ENCODE results near the gene SLC47A2. TPM values are rescaled to one million over a fixed set of nuclear protein-coding genes. Genes with fewer than 3 reads are reported as not detected.

Gene SLC47A2
- total RNA-seq, 1 donor from 2014 or later = not detected

DNA sequence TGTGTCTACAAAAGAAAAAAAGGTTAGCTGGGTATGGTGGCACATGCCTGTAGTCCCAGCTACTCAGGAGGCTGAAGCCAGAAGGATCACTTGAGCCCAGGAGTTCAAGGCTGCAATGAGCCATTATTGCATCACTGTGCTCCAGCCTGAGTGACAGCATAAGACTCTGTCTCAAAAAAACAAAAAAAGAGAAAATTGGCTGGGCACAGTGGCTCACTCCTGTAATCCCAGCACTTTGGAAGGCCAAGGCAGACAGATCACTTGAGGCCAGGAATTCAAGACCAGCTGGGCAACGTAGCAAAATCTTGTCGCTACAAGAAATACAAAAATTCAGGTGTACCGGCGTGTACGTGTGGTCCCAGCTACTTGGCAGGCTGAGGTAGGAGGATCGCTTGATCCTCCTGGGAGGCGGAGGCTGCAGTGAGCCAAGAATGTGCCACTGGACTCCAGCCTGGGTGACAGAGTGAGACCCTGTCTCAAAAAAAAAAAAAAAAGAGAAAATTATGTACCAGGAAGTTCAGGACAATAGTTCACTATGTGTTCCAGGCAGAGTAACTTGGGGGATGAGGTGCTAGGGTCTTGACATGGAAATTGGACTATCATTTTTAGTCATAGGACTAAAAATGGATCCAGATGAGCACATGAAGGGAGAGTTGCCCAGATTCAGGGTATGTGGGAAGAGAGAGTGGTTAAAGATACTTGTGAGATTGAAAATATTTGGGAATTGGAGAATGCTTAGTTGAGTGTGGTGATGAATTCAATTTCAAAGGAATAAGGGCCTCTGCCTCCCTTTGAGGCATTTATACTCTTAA, 56.8 kb downstream of the SLC47A2 start:
- ChIA-PET CTCF (no interaction called here), POLR2A (no interaction called here)
- no peak for DNase-seq
- no peaks in the 10 kb centered on the region for H3K9me3 Mint-ChIP-seq
- no peak for ATAC-seq (ENCODE audit: low read depth)
- peaks cover 36% of the 10 kb centered on the region for H3K36me3 Mint-ChIP-seq (ENCODE audit: low read depth)
- no peak for TF ChIP-seq CTCF (IDR thresholded peaks at IDR 0.05)
- intact Hi-C loops (cut with micrococcal nuclease) = no loop called here
- H3K4me3 Mint-ChIP-seq = no peak overlapping the region
- H3K27ac Mint-ChIP-seq = no peak overlapping the region
- H3K4me1 Mint-ChIP-seq = peaks cover 21% of the 10 kb centered on the region
- H3K27me3 Mint-ChIP-seq = no peaks in the 10 kb centered on the region

DNA sequence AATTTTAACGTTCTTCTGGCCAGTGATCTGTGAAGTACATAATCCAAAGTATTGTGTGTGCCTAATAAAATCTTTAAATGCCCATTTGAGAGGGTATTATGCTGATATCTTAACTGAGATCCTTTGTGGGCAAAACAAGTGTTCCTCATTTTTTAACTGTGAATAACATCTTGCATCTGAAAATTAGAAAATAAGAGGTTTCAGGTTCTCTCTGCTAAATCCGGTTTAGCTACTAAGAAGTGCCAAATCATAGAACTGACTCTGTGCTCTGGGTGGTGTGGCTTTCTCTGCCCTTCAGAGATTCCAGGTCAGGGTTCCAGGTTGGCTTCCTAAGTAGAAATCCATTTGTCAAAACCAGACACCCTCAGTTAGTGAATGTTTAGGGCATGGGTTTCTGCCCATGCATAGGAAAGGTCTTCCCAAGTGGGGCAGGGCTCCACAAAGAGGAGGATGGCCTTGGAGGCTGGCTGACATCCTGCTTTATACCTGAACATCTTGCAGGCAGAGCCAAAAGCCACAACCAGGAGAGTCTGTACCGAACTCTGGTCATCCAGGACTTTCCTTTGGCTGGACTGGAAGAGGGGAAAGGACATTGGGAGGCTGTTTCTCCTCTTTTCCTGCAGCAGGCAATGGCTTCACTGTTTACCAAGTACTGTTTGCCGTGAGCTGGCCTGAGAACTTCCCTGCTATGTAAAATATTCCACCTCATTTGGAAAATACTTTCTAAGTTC, 59.4 kb downstream of the SLC47A2 start:
- DNase-seq (no peak), ATAC-seq (ENCODE audit: low read depth) (peak; percentile 28)
- peak overlapping the region; percentile 74 for H3K27ac Mint-ChIP-seq
- peak overlapping the region; percentile 42 for H3K4me3 Mint-ChIP-seq
- CTCF ChIA-PET = interaction anchor here (1.9 kb wide), 1 partner anchor 11 kb away, joined by 6 read pairs; no protein-coding TSS in a partner anchor
- no peaks in the 10 kb centered on the region for H3K27me3 Mint-ChIP-seq
- intact Hi-C loops (cut with micrococcal nuclease) = no loop called here
- peaks cover 2% of the 10 kb centered on the region for H3K9me3 Mint-ChIP-seq
- TF ChIP-seq CTCF (IDR thresholded peaks at IDR 0.05) = no peak
- POLR2A ChIA-PET = interaction anchor here (2.0 kb wide), 1 partner anchor 9 kb away, joined by 5 read pairs; the partner anchor contains the start of gene ALDH3A2
- peaks cover 36% of the 10 kb centered on the region for H3K36me3 Mint-ChIP-seq (ENCODE audit: low read depth)
- peaks cover 21% of the 10 kb centered on the region for H3K4me1 Mint-ChIP-seq

DNA sequence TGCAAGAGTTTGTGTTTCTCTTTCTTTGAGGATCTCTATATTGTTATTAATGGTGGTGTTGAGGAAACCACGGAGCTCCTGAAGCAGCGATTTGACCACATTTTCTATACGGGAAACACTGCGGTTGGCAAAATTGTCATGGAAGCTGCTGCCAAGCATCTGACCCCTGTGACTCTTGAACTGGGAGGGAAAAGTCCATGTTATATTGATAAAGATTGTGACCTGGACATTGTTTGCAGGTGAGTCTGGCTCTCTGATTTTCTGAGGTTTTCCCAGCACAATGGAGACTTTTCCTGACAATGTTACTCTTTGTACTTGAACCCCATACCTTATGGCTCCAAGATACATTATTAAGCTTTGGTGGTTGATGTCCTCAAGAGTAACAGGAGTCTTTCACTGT, 60.0 kb downstream of the SLC47A2 start:
- no peak overlapping the region for H3K4me3 Mint-ChIP-seq
- intact Hi-C loops (cut with micrococcal nuclease) = no loop called here
- H3K36me3 Mint-ChIP-seq (ENCODE audit: low read depth) = peaks cover 38% of the 10 kb centered on the region
- DNase-seq = no peak
- no peak for TF ChIP-seq CTCF (IDR thresholded peaks at IDR 0.05)
- H3K9me3 Mint-ChIP-seq = peaks cover 2% of the 10 kb centered on the region
- POLR2A ChIA-PET = interaction anchor here (2.0 kb wide), 1 partner anchor 8 kb away, joined by 5 read pairs; the partner anchor contains the start of gene ALDH3A2
- ATAC-seq (ENCODE audit: low read depth) = no peak
- H3K27me3 Mint-ChIP-seq = no peaks in the 10 kb centered on the region
- peak overlapping the region; percentile 3 for H3K27ac Mint-ChIP-seq
- H3K4me1 Mint-ChIP-seq = peaks cover 21% of the 10 kb centered on the region
- CTCF ChIA-PET = interaction anchor here (1.2 to 1.9 kb wide), 3 partner anchors 9 to 111 kb away, joined by 3 to 6 read pairs (median 4); no protein-coding TSS in a partner anchor

DNA sequence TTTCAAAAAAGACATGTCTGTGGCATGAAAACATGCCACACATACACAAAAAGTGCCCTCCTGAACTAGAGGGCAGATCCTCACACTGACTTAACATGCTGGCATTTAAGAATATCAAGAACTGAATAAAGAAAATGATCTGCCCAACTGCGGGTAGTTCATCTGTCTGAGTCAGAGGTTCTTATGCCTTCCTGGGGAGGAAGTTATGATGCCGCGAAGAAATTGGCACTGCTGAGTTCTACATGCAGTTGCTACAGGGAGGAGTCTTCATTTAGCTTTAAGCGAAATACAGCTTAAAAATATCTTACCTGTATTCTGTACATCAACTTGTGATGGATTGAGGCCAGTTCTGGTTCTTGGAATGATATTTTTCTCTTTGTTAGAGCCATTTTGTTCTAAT, 61.5 kb downstream of the SLC47A2 start:
- POLR2A ChIA-PET = no interaction called here
- Mint-ChIP-seq H3K4me1 (peaks cover 30% of the 10 kb centered on the region), H3K4me3 (no peak overlapping the region), H3K27ac (peak overlapping the region; percentile 64), H3K27me3 (no peaks in the 10 kb centered on the region), H3K9me3 (peaks cover 2% of the 10 kb centered on the region), H3K36me3 (ENCODE audit: low read depth) (peaks cover 33% of the 10 kb centered on the region)
- ATAC-seq (ENCODE audit: low read depth) = no peak
- CTCF ChIA-PET = interaction anchor here (1.3 kb wide), 1 partner anchor 112 kb away, joined by 3 read pairs; no protein-coding TSS in a partner anchor
- DNase-seq = no peak
- TF ChIP-seq CTCF (IDR thresholded peaks at IDR 0.05) = no peak
- intact Hi-C loops (cut with micrococcal nuclease) = no loop called here

DNA sequence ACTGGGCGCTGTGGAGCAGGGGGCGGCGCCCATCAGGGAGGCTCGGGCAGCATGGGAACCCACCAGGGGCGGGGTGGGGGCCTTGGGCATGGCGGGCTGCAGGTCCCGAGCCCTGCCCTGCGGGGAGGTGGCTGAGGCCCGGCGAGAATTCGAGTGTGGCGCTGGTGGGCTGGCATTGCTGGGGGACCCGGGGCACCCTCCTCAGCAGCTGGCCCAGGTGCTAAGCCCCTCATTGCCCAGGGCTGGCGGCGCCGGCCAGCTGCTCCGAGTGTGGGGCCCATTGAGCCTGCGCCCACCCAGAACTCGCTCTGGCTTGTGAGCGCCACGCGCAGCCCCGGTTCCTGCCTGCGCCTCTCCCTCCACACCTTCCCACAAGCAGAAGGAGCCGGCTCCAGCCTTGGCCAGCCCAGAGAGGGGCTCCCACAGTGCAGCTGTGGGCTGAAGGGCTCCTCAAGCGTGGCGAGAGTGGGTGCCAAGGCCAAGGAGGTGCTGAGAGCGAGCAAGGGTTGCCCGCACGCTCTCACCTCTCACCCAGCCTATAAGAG, 62.0 kb downstream of the SLC47A2 start:
- TF ChIP-seq CTCF (IDR thresholded peaks at IDR 0.05) = no peak
- ChIA-PET CTCF (no interaction called here), POLR2A (no interaction called here)
- H3K9me3 Mint-ChIP-seq = peaks cover 2% of the 10 kb centered on the region
- ATAC-seq (ENCODE audit: low read depth) (peak; percentile 49), DNase-seq (no peak)
- H3K27me3 Mint-ChIP-seq = no peaks in the 10 kb centered on the region
- peaks cover 32% of the 10 kb centered on the region for H3K36me3 Mint-ChIP-seq (ENCODE audit: low read depth)
- intact Hi-C loops (cut with micrococcal nuclease) = no loop called here
- peaks cover 35% of the 10 kb centered on the region for H3K4me1 Mint-ChIP-seq
- H3K27ac Mint-ChIP-seq = peak overlapping the region; percentile 64
- no peak overlapping the region for H3K4me3 Mint-ChIP-seq

Measured in activated B cell treated with CpG ODN at 0.5 μM for 24 hours (primary cell).